OCI-LY3 (cell line): ENCODE data around the gene COMMD1.

Source experiments
- EZH2phosphoT487 ChIP-seq: fragments of 200-600 bp; shearing (Covaris generic); IDR thresholded peaks from 2 replicates; pipeline ENCODE4 v1.6.1; 2018; ENCODE audit warnings: antibody characterized with exemption, mixed run types, low read depth
- TF ChIP-seq, protein P1 (sequence below): fragments of 200-600, 300-600 bp; sonication (generic); IDR thresholded peaks from 2 replicates; pipeline ENCODE4 v1.5.1; 2014; ENCODE audit warnings: antibody characterized with exemption, low read length, low read depth

DNA sequence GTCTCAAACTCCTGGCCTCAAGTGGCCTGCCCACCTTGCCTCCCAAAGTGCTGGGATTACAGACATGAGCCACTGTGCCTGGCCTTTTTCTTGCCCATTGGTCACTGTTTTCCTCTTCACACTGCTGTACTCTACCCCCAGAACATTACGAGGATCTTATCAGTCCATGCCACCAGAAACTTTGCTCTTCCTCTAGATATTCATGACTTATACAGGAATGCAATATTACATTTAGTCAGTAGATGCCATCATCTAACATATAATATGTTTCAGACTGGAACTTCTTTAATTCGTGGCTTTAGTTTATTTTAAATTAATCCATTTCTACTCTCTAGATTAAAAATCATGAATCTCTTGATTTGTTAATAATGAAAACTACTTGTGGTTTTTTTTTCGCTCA lies 135.5 kb downstream of the COMMD1 start:
- TF ChIP-seq, protein P1, sequence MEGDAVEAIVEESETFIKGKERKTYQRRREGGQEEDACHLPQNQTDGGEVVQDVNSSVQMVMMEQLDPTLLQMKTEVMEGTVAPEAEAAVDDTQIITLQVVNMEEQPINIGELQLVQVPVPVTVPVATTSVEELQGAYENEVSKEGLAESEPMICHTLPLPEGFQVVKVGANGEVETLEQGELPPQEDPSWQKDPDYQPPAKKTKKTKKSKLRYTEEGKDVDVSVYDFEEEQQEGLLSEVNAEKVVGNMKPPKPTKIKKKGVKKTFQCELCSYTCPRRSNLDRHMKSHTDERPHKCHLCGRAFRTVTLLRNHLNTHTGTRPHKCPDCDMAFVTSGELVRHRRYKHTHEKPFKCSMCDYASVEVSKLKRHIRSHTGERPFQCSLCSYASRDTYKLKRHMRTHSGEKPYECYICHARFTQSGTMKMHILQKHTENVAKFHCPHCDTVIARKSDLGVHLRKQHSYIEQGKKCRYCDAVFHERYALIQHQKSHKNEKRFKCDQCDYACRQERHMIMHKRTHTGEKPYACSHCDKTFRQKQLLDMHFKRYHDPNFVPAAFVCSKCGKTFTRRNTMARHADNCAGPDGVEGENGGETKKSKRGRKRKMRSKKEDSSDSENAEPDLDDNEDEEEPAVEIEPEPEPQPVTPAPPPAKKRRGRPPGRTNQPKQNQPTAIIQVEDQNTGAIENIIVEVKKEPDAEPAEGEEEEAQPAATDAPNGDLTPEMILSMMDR: peak; percentile 45
- TF ChIP-seq EZH2phosphoT487: no peak
